ENCODE results near the gene TBC1D8. TPM values are rescaled to one million over a fixed set of nuclear protein-coding genes. Genes with fewer than 3 reads are reported as not detected.
A peak's percentile ranks its signal among the peaks of the same experiment; 100 is the strongest.

Gene TBC1D8
- total and polyA plus RNA-seq, 9 of the 15 experiments (the other 6 are each of a cell fraction or from before 2014, with no cell fraction given), result 0.36 to 1.3 (median 0.82) TPM

- peak; percentile 90 to 96 for TF ChIP-seq RAD21 (CRISPR knock-in tag; conservative IDR thresholded peaks at IDR 0.05 in 1 of 2, IDR thresholded peaks at IDR 0.05 in 1 of 2)
- no peak for TF ChIP-seq ZNF407 (IDR thresholded peaks at IDR 0.05; ENCODE audit: low read depth)
- TF ChIP-seq ZNF644 (tag; IDR thresholded peaks at IDR 0.05; ENCODE audit: low read depth), result no peak
- no peak for TF ChIP-seq ZNF140 (CRISPR knock-in tag; IDR thresholded peaks at IDR 0.05)
- TF ChIP-seq ZNF232 (CRISPR knock-in tag; IDR thresholded peaks at IDR 0.05), result no peak
- no peak for TF ChIP-seq GATAD2A (IDR thresholded peaks at IDR 0.05)
- no peak for TF ChIP-seq CREB5 (CRISPR knock-in tag; IDR thresholded peaks at IDR 0.05)
- no peak for TF ChIP-seq CUX1 (CRISPR knock-in tag; IDR thresholded peaks at IDR 0.05)
- TF ChIP-seq CCNT2 (IDR thresholded peaks at IDR 0.05; ENCODE audit: borderline replicate concordance, extremely low read depth, insufficient read length, low read depth, low read length), result no peak
Measured at GRCh38 chr2:100984892-100985307, 166.3 kb downstream of the TBC1D8 start (continued).

Measured in K562 (cell line).